ENCODE data around the gene U2AF2. TPM values are rescaled to one million over a fixed set of nuclear protein-coding genes. Genes with fewer than 3 reads are reported as not detected.

U2AF2 gene
- total RNA-seq, 6 experiments from 2014 or later = 55.1 to 75.6 (median 63.5) TPM

- Histone ChIP-seq H3K36me3 (peaks cover 0 to 14% (median 0%) of the 10 kb centered on the region in 4 donors), H3K4me3 (no peak overlapping the region), H3K27ac (no peak overlapping the region), H3K9me3 (no peaks in the 10 kb centered on the region), H3K4me1 (no peaks in the 10 kb centered on the region), H3K27me3 (no peaks in the 10 kb centered on the region)
- TF ChIP-seq CTCF (IDR thresholded peaks at IDR 0.05) (no peak), POLR2A (IDR thresholded peaks at IDR 0.05) (no peak)
- DNase-seq = no peak
- intact Hi-C loops (cut with DNase I) = no loop called here
- WGBS (ENCODE audit: insufficient coverage, low coverage, low lambda C conversion rate, missing lambda C conversion rate) = 90% methylated on average over 2 of the region's 88 CpGs
- no peak for ATAC-seq
Observed at GRCh38 chr19:55615543-55616394, 39.1 kb upstream of the U2AF2 start.

GRCh38 chr19:55616395-55616875 is 38.4 kb upstream of the U2AF2 start:
- intact Hi-C loops (cut with DNase I) = no loop called here
- no peak for TF ChIP-seq CTCF (IDR thresholded peaks at IDR 0.05)
- no peak for TF ChIP-seq POLR2A (IDR thresholded peaks at IDR 0.05)
- Histone ChIP-seq H3K9me3 (no peaks in the 10 kb centered on the region), H3K4me1 (no peaks in the 10 kb centered on the region), H3K27me3 (no peaks in the 10 kb centered on the region), H3K4me3 (no peak overlapping the region), H3K27ac (no peak overlapping the region), H3K36me3 (peaks cover 0 to 14% (median 0%) of the 10 kb centered on the region in 4 donors)
- DNase-seq (no peak), ATAC-seq (no peak)
- WGBS (ENCODE audit: insufficient coverage, low coverage, low lambda C conversion rate, missing lambda C conversion rate) = no CpG with 5 or more reads among the region's 38 CpGs

GRCh38 chr19:55617426-55617825 is 37.4 kb upstream of the U2AF2 start:
- Histone ChIP-seq H3K4me1 (no peaks in the 10 kb centered on the region), H3K27ac (no peak overlapping the region), H3K9me3 (no peaks in the 10 kb centered on the region), H3K36me3 (peaks cover 0 to 14% (median 0%) of the 10 kb centered on the region in 4 donors), H3K27me3 (no peaks in the 10 kb centered on the region), H3K4me3 (no peak overlapping the region)
- intact Hi-C loops (cut with DNase I) = no loop called here
- DNase-seq (no peak), ATAC-seq (no peak)
- TF ChIP-seq CTCF (IDR thresholded peaks at IDR 0.05) (no peak), POLR2A (IDR thresholded peaks at IDR 0.05) (no peak)
- 90% methylated on average over 4 of the region's 8 CpGs for WGBS (ENCODE audit: insufficient coverage, low coverage, low lambda C conversion rate, missing lambda C conversion rate)

- 64% methylated on average over 5 of the region's 7 CpGs for WGBS (ENCODE audit: insufficient coverage, low coverage, low lambda C conversion rate, missing lambda C conversion rate)
- H3K4me1 ChIP-seq = no peaks in the 10 kb centered on the region
- ATAC-seq = no peak
- TF ChIP-seq CTCF (IDR thresholded peaks at IDR 0.05) (no peak), POLR2A (IDR thresholded peaks at IDR 0.05) (no peak)
- H3K36me3 ChIP-seq = peaks cover 0 to 14% (median 0%) of the 10 kb centered on the region in 4 donors
- no peak overlapping the region for H3K4me3 ChIP-seq
- no peaks in the 10 kb centered on the region for H3K27me3 ChIP-seq
- no peak for DNase-seq
- intact Hi-C loops (cut with DNase I) = no loop called here
- H3K9me3 ChIP-seq = no peaks in the 10 kb centered on the region
- H3K27ac ChIP-seq = no peak overlapping the region
Observed at GRCh38 chr19:55618426-55618825, 36.4 kb upstream of the U2AF2 start.
